PFSK-1 (cell line): Measurements from ENCODE around the gene GSTP1.
A peak's percentile ranks its signal among the peaks of the same experiment; 100 is the strongest.

ENCODE experiments used
- FOXP2 ChIP-seq: optimal IDR thresholded peaks from 2 replicates; pipeline ENCODE3; 2011; ENCODE audit warnings: borderline replicate concordance, control low read depth, inconsistent platforms; ENCODE audit not compliant: insufficient read depth; ENCODE audit errors: extremely low read length, extremely low read depth
- POLR2AphosphoS5 ChIP-seq: IDR thresholded peaks from 2 replicates; pipeline ENCODE4 v1.6.1; 2012; ENCODE audit warnings: low read depth, mild to moderate bottlenecking, control low read depth, low read length, moderate library complexity
- REST ChIP-seq, 2 experiments: IDR thresholded peaks; 2 replicates each; pipeline versions ENCODE4 v1.6.1 to v1.8.0; 2011 to 2012; ENCODE audit warnings: low read depth in 2 of 2, low read length in 2 of 2, control low read depth in 1 of 2, inconsistent platforms in 1 of 2, mild to moderate bottlenecking in 1 of 2, moderate library complexity in 1 of 2; ENCODE audit not compliant: insufficient read depth in 1 of 2
- SIN3A ChIP-seq: IDR thresholded peaks from 2 replicates; pipeline ENCODE4 v1.6.1; 2012; ENCODE audit warnings: mild to moderate bottlenecking, low read length, moderate library complexity, borderline replicate concordance; ENCODE audit not compliant: insufficient read depth

- no peak for TF ChIP-seq SIN3A
- TF ChIP-seq REST (IDR thresholded peaks at IDR 0.05; ENCODE audit: insufficient read depth in 1 of 2, low read depth in 2 of 2, low read length in 2 of 2): 0 out of 4 replicates have a peak, but pooled peaks of 1 of the 2 experiments have one; percentile 17
- no peak for TF ChIP-seq POLR2AphosphoS5
- no peak for TF ChIP-seq FOXP2
Measured at GRCh38 chr11:67562963-67563704, 20.5 kb upstream of the GSTP1 start.
